CD4-positive, CD25-positive, alpha-beta regulatory T cell (primary cell): Measurements from ENCODE around the gene GABARAPL2. TPM values are rescaled to one million over a fixed set of nuclear protein-coding genes. Genes with fewer than 3 reads are reported as not detected.

Experiments
- ATAC-seq, 2 donors: fragments of 150-1000 bp; cut with Tn5 transposase; one replicate each; pipeline ENCODE4 v1.10.0; 2021; ENCODE audit warnings: low read depth in 2 of 2, moderate number of reproducible peaks in 2 of 2, moderate library complexity in 1 of 2
- DNase-seq, 3 donors: peaks; one replicate each; pipeline versions ENCODE4 v3.0.0 to v3.0.0-alpha.2; 2012 to 2022; ENCODE audit warnings: mixed read lengths in 1 of 3
- H3K27ac ChIP-seq: one replicate; pipeline ENCODE4 v1.7.0; 2013; ENCODE audit warnings: mild to moderate bottlenecking, low read length; ENCODE audit not compliant: insufficient read depth, poor library complexity, severe bottlenecking
- H3K27me3 ChIP-seq: one replicate; pipeline ENCODE4 v1.7.0; 2013; ENCODE audit warnings: low read length; ENCODE audit not compliant: control insufficient read depth, insufficient read depth
- H3K36me3 ChIP-seq: one replicate; pipeline ENCODE4 v1.7.0; 2013; ENCODE audit warnings: mild to moderate bottlenecking, low read length, moderate library complexity; ENCODE audit not compliant: control insufficient read depth, insufficient read depth
- H3K4me1 ChIP-seq: 2 replicates; pipeline ENCODE4 v1.7.0; 2013; ENCODE audit warnings: mild to moderate bottlenecking, low read length; ENCODE audit not compliant: insufficient read depth, control insufficient read depth, poor library complexity, severe bottlenecking
- H3K4me3 ChIP-seq: one replicate; pipeline ENCODE4 v1.7.0; 2013; ENCODE audit warnings: low read depth, mild to moderate bottlenecking, low read length, moderate library complexity
- H3K9me3 ChIP-seq, 2 experiments: 1 replicate in 1 of 2; 2 replicates in 1 of 2; pipeline ENCODE4 v1.7.0; 2013; ENCODE audit warnings: low read length in 2 of 2, mild to moderate bottlenecking in 1 of 2, moderate library complexity in 1 of 2; ENCODE audit not compliant: control insufficient read depth in 2 of 2
- H3K27ac Mint-ChIP-seq, 3 donors: one replicate each; pipeline ENCODE4 v1.8.0; 2020 to 2022; ENCODE audit warnings: mild to moderate bottlenecking in 3 of 3, mixed read lengths in 3 of 3, moderate library complexity in 2 of 3
- H3K27me3 Mint-ChIP-seq: one replicate; pipeline ENCODE4 v1.8.0; 2022; ENCODE audit warnings: mild to moderate bottlenecking, mixed read lengths
- H3K36me3 Mint-ChIP-seq: one replicate; pipeline ENCODE4 v1.8.0; 2020; ENCODE audit warnings: mixed read lengths
- H3K4me1 Mint-ChIP-seq, 4 donors: one replicate each; pipeline ENCODE4 v1.8.0; 2020 to 2022; ENCODE audit warnings: mixed read lengths in 4 of 4, mild to moderate bottlenecking in 1 of 4
- H3K4me3 Mint-ChIP-seq, 4 donors: one replicate each; pipeline ENCODE4 v1.8.0; 2020 to 2022; ENCODE audit warnings: mild to moderate bottlenecking in 4 of 4, mixed read lengths in 4 of 4, moderate library complexity in 3 of 4
- H3K9me3 Mint-ChIP-seq, 7 donors: one replicate each; pipeline ENCODE4 v1.8.0; 2020 to 2022; ENCODE audit warnings: mixed read lengths in 7 of 7, mild to moderate bottlenecking in 3 of 7, moderate library complexity in 2 of 7
- polyA plus RNA-seq, 4 donors: library from polyadenylated mRNA; unstranded; fragments of 300-500 nt; fragmentation: Illumina TruSeq; gene quantifications; one replicate each; pipeline ENCODE4 v1.2.3, GENCODE V29; 2021
- total RNA-seq: library from RNA; stranded (reverse); gene quantifications from one replicate; pipeline ENCODE4 v1.2.3, GENCODE V29; 2022

The GABARAPL2 gene
- total and polyA plus RNA-seq, 5 donors from 2014 or later, result 81.3 to 354 (median 308) TPM

GRCh38 chr16:75555707-75556430 lies 10.3 kb upstream of the GABARAPL2 start, which contains the start of gene TMEM231:
TMEM231 (minus strand) TSS chr16:75556252; CDS start chr16:75556209, 43 bp downstream.
- Mint-ChIP-seq H3K27ac (peak within 1 kb of the TSS; percentile 72 to 85 (median 83)), H3K36me3 (no peaks in the 10 kb centered on the region), H3K27me3 (peaks cover 18% of the 10 kb centered on the region), H3K4me1 (peaks cover 2 to 14% (median 8%) of the 10 kb centered on the region in 4 donors), H3K9me3 (no peaks in the 10 kb centered on the region), H3K4me3 (peak within 1 kb of the TSS; percentile 79 to 89 (median 85))
- ATAC-seq (peak; percentile 98), DNase-seq (peak; percentile 94 to 97 (median 95))
- peaks cover 9% of the 10 kb centered on the region for H3K27me3 ChIP-seq
- H3K4me1 ChIP-seq, result peaks cover 16% of the 10 kb centered on the region
- H3K4me3 ChIP-seq, result peak within 1 kb of the TSS; percentile 72
- no peaks in the 10 kb centered on the region for H3K36me3 ChIP-seq
- H3K27ac ChIP-seq, result peak within 1 kb of the TSS; percentile 84
- no peaks in the 10 kb centered on the region for H3K9me3 ChIP-seq

- no peaks in the 10 kb centered on the region for H3K36me3 Mint-ChIP-seq
- peak overlapping the region; percentile 72 for H3K4me3 ChIP-seq
- DNase-seq, result no peak
- peak overlapping the region; percentile 79 to 89 (median 85) for H3K4me3 Mint-ChIP-seq
- H3K9me3 ChIP-seq, result no peaks in the 10 kb centered on the region
- no peaks in the 10 kb centered on the region for H3K9me3 Mint-ChIP-seq
- no peak for ATAC-seq
- H3K4me1 ChIP-seq, result peaks cover 16% of the 10 kb centered on the region
- peaks cover 2 to 14% (median 8%) of the 10 kb centered on the region in 4 donors for H3K4me1 Mint-ChIP-seq
- H3K36me3 ChIP-seq, result no peaks in the 10 kb centered on the region
- peaks cover 11% of the 10 kb centered on the region for H3K27me3 ChIP-seq
- H3K27ac Mint-ChIP-seq, result peak overlapping the region; percentile 72 to 85 (median 83)
- peaks cover 24% of the 10 kb centered on the region for H3K27me3 Mint-ChIP-seq
- peak overlapping the region; percentile 84 for H3K27ac ChIP-seq
These were observed 9.7 kb upstream of the GABARAPL2 start for GRCh38 chr16:75556431-75556950.

- Mint-ChIP-seq H3K27me3 (peaks cover 30% of the 10 kb centered on the region), H3K27ac (no peak overlapping the region), H3K4me1 (peaks cover 2 to 14% (median 8%) of the 10 kb centered on the region in 4 donors), H3K9me3 (no peaks in the 10 kb centered on the region), H3K36me3 (no peaks in the 10 kb centered on the region), H3K4me3 (peak overlapping the region in 1 of 4 donors; percentile 32)
- ATAC-seq (no peak), DNase-seq (no peak)
- Histone ChIP-seq H3K9me3 (no peaks in the 10 kb centered on the region), H3K27me3 (peaks cover 8% of the 10 kb centered on the region), H3K36me3 (no peaks in the 10 kb centered on the region), H3K27ac (no peak overlapping the region), H3K4me3 (no peak overlapping the region), H3K4me1 (peaks cover 16% of the 10 kb centered on the region)
These were observed 7.3 kb upstream of the GABARAPL2 start for GRCh38 chr16:75558846-75559401.

GRCh38 chr16:75559564-75560372 lies 6.4 kb upstream of the GABARAPL2 start:
- peaks cover 2 to 15% (median 8%) of the 10 kb centered on the region in 4 donors for H3K4me1 Mint-ChIP-seq
- H3K27me3 ChIP-seq, result peaks cover 10% of the 10 kb centered on the region
- H3K4me1 ChIP-seq, result peaks cover 17% of the 10 kb centered on the region
- H3K9me3 ChIP-seq, result no peaks in the 10 kb centered on the region
- no peak overlapping the region for H3K4me3 ChIP-seq
- DNase-seq (no peak), ATAC-seq (no peak)
- H3K36me3 Mint-ChIP-seq, result no peaks in the 10 kb centered on the region
- peak overlapping the region in 1 of 4 donors; percentile 7 for H3K4me3 Mint-ChIP-seq
- no peaks in the 10 kb centered on the region for H3K36me3 ChIP-seq
- no peak overlapping the region for H3K27ac ChIP-seq
- peaks cover 31% of the 10 kb centered on the region for H3K27me3 Mint-ChIP-seq
- no peaks in the 10 kb centered on the region for H3K9me3 Mint-ChIP-seq
- no peak overlapping the region for H3K27ac Mint-ChIP-seq

GRCh38 chr16:75565640-75566039 lies 539 bp upstream of the GABARAPL2 start:
- Mint-ChIP-seq H3K27me3 (peaks cover 36% of the 10 kb centered on the region), H3K4me3 (peak overlapping the region; percentile 94 to 100 (median 96)), H3K4me1 (peaks cover 0 to 51% (median 31%) of the 10 kb centered on the region in 4 donors), H3K9me3 (no peaks in the 10 kb centered on the region), H3K36me3 (peaks cover 14% of the 10 kb centered on the region), H3K27ac (peak overlapping the region; percentile 20 to 98 (median 92))
- peaks cover 7% of the 10 kb centered on the region for H3K27me3 ChIP-seq
- H3K36me3 ChIP-seq, result peaks cover 30% of the 10 kb centered on the region
- ATAC-seq, result peak in 1 of 2 donors; percentile 2
- H3K4me1 ChIP-seq, result peaks cover 45% of the 10 kb centered on the region
- no peaks in the 10 kb centered on the region for H3K9me3 ChIP-seq
- peak overlapping the region; percentile 79 for H3K27ac ChIP-seq
- peak overlapping the region; percentile 95 for H3K4me3 ChIP-seq
- no peak for DNase-seq

GRCh38 chr16:75566758-75567255 lies 628 bp downstream of the GABARAPL2 start:
- Histone ChIP-seq H3K36me3 (peaks cover 41% of the 10 kb centered on the region), H3K9me3 (no peaks in the 10 kb centered on the region), H3K27ac (peak overlapping the region; percentile 79), H3K4me1 (peaks cover 45% of the 10 kb centered on the region), H3K4me3 (peak overlapping the region; percentile 80), H3K27me3 (peaks cover 4% of the 10 kb centered on the region)
- no peaks in the 10 kb centered on the region for H3K9me3 Mint-ChIP-seq
- DNase-seq (peak; percentile 15 to 35 (median 16)), ATAC-seq (no peak)
- H3K4me3 Mint-ChIP-seq, result peak overlapping the region; percentile 83 to 100 (median 94)
- peaks cover 19% of the 10 kb centered on the region for H3K36me3 Mint-ChIP-seq
- H3K4me1 Mint-ChIP-seq, result peaks cover 0 to 58% (median 31%) of the 10 kb centered on the region in 4 donors
- peak overlapping the region in 2 of 3 donors; percentile 73 to 84 for H3K27ac Mint-ChIP-seq
- peaks cover 25% of the 10 kb centered on the region for H3K27me3 Mint-ChIP-seq

- H3K9me3 ChIP-seq, result no peaks in the 10 kb centered on the region
- DNase-seq (no peak), ATAC-seq (no peak)
- Mint-ChIP-seq H3K4me3 (peak overlapping the region; percentile 83 to 100 (median 94)), H3K36me3 (peaks cover 23% of the 10 kb centered on the region), H3K27ac (peak overlapping the region; percentile 73 to 84 (median 79)), H3K9me3 (no peaks in the 10 kb centered on the region), H3K4me1 (peaks cover 0 to 67% (median 36%) of the 10 kb centered on the region in 4 donors), H3K27me3 (peaks cover 19% of the 10 kb centered on the region)
- H3K4me3 ChIP-seq, result peak overlapping the region; percentile 80
- H3K36me3 ChIP-seq, result peaks cover 52% of the 10 kb centered on the region
- H3K27ac ChIP-seq, result no peak overlapping the region
- H3K4me1 ChIP-seq, result peaks cover 45% of the 10 kb centered on the region
- peaks cover 2% of the 10 kb centered on the region for H3K27me3 ChIP-seq
These were observed 1.7 kb downstream of the GABARAPL2 start for GRCh38 chr16:75567911-75568310.
